OCI-LY7 (cell line): ENCODE results near the gene LCN6. TPM values are rescaled to one million over a fixed set of nuclear protein-coding genes. Genes with fewer than 3 reads are reported as not detected.
"Not testable (repeated sequence)": the region's sequence is repeated elsewhere in the genome, so short reads cannot be mapped to it uniquely, and the experiment has no call there.

Experiments used
- BruUV-seq: library from RNA; stranded (reverse); fragments of 400-500 nt; replicated peaks from 2 replicates; lab custom pipeline; 2021; lab: Mats Ljungman, UMichigan
- CTCF ChIA-PET: fragments of 300-600 bp; sonication (Branson Sonifier 250); formaldehyde crosslinking; loops from one replicate; lab custom pipeline; 2022; ENCODE audit warnings: antibody characterized with exemption; ENCODE audit not compliant: unreplicated experiment; lab: Charles Lee
- POLR2A ChIA-PET: fragments of 300-600 bp; sonication (Branson Sonifier 250); formaldehyde crosslinking; loops from one replicate; lab custom pipeline; 2022; ENCODE audit warnings: antibody characterized with exemption; lab: Charles Lee
- DNase-seq: peaks from one replicate; pipeline ENCODE4 v3.0.0-alpha.2; 2015; ENCODE audit warnings: low spot score
- H2AFZ ChIP-seq: fragments of 200-600 bp; sonication (generic), shearing (Covaris generic); 2 replicates; pipeline ENCODE4 v1.6.1; 2014; ENCODE audit warnings: mild to moderate bottlenecking, antibody characterized with exemption, low read length, moderate library complexity
- H3K27ac ChIP-seq: fragments of 200-600 bp; sonication (generic); 2 replicates; pipeline ENCODE4 v1.5.1; 2014; ENCODE audit warnings: mixed run types, low read depth, mild to moderate bottlenecking, moderate library complexity, low read length, inconsistent platforms; ENCODE audit not compliant: poor library complexity, severe bottlenecking
- H3K36me3 ChIP-seq: fragments of 200-600 bp; sonication (generic); 2 replicates; pipeline ENCODE4 v1.6.1; 2014; ENCODE audit warnings: mild to moderate bottlenecking, antibody characterized with exemption, low read length, moderate library complexity, mixed read lengths; ENCODE audit not compliant: insufficient read depth
- H3K4me1 ChIP-seq: fragments of 200-600 bp; sonication (generic); 2 replicates; pipeline ENCODE4 v1.5.1; 2014; ENCODE audit warnings: mild to moderate bottlenecking, low read length; ENCODE audit not compliant: insufficient read depth, poor library complexity, severe bottlenecking
- H3K4me2 ChIP-seq: fragments of 200-600 bp; sonication (generic); 2 replicates; pipeline ENCODE4 v1.6.1; 2014; ENCODE audit warnings: mild to moderate bottlenecking, low read length
- H3K4me3 ChIP-seq: fragments of 200-600 bp; sonication (generic); 2 replicates; pipeline ENCODE4 v1.5.1; 2014; ENCODE audit warnings: mild to moderate bottlenecking, low read depth, low read length; ENCODE audit not compliant: poor library complexity, severe bottlenecking
- H3K79me2 ChIP-seq: fragments of 200-600 bp; sonication (generic); 2 replicates; pipeline ENCODE4 v1.6.1; 2016; ENCODE audit warnings: low read depth, mild to moderate bottlenecking, low read length, moderate library complexity, mixed read lengths; ENCODE audit not compliant: insufficient read depth
- H3K9me2 ChIP-seq: fragments of 200-600 bp; sonication (generic); 2 replicates; pipeline ENCODE4 v1.6.1; 2016; ENCODE audit warnings: mild to moderate bottlenecking, low read length, mixed read lengths; ENCODE audit not compliant: insufficient read depth
- H3K9me3 ChIP-seq: fragments of 200-600 bp; sonication (generic); 2 replicates; pipeline ENCODE4 v1.6.1; 2014; ENCODE audit warnings: mild to moderate bottlenecking, mixed run types, low read length, mixed read lengths
- H4K20me1 ChIP-seq: fragments of 200-600 bp; sonication (generic); 2 replicates; pipeline ENCODE4 v1.6.1; 2014; ENCODE audit warnings: mild to moderate bottlenecking, antibody characterized with exemption, low read length, moderate library complexity, mixed read lengths; ENCODE audit not compliant: insufficient read depth
- CTCF ChIP-seq: fragments of 200-600 bp; sonication (generic); conservative IDR thresholded peaks from 2 replicates; pipeline ENCODE4 v1.5.1; 2014; ENCODE audit warnings: mild to moderate bottlenecking, antibody characterized with exemption, low read length, moderate library complexity, mixed read lengths
- EZH2phosphoT487 ChIP-seq: fragments of 200-600 bp; sonication (generic); IDR thresholded peaks from 2 replicates; pipeline ENCODE4 v1.6.1; 2018; ENCODE audit warnings: low read depth, borderline replicate concordance, mild to moderate bottlenecking, mixed run types, antibody characterized with exemption, low read length, moderate library complexity, mixed read lengths
- intact Hi-C: fragments of 100-400 bp; cut with micrococcal nuclease; formaldehyde crosslinking; loops from one replicate; pipeline ENCODE4 v1.10.0; 2022; ENCODE audit not compliant: unreplicated experiment
- total RNA-seq, 2 experiments: library from RNA; depleted of rRNA in 1 of 2; stranded (reverse); fragments of >200 nt in 1 of 2; shearing (Covaris generic) in 1 of 2; gene quantifications; 2 replicates each; pipeline ENCODE4 v1.2.3, GENCODE V29; 2014 to 2022

Gene LCN6
- total RNA-seq, 2 experiments from 2014 or later: not detected

DNA sequence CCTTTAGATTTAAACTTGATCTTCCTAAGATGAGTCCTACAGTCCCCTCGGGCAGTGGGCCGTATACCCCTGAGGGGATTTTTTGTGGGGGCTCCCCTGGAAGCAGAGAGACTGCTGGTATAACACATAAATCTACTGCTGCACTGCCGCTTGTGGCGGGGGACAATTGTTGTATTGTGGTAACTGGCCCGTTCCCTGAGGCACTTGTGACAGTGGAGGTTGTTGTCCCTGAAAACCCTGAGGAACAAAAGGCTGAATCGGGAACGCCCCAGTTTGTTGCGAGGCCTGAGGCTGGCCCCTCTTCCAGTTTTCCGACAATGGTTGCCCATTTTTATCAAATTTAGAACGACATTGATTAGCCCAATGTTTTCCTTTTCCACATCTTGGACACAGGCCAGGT, 38.1 kb upstream of the LCN6 start:
- Histone ChIP-seq H3K79me2 (no peaks in the 10 kb centered on the region), H3K9me2 (no peaks in the 10 kb centered on the region), H3K4me3 (no peak overlapping the region), H4K20me1 (no peaks in the 10 kb centered on the region), H3K4me2 (no peak overlapping the region), H2AFZ (no peak overlapping the region), H3K36me3 (no peaks in the 10 kb centered on the region), H3K27ac (no peak overlapping the region), H3K9me3 (no peaks in the 10 kb centered on the region), H3K4me1 (peaks cover 12% of the 10 kb centered on the region)
- TF ChIP-seq EZH2phosphoT487: no peak
- no peak for TF ChIP-seq CTCF
- intact Hi-C loops: loop anchor here (5.0 kb wide), 1 partner anchor 101 kb away; the partner anchor contains the start of gene TRAF2
- BruUV-seq: no TSS peak
- no peak for DNase-seq
- ChIA-PET CTCF (interaction anchor here (0.5 kb wide), 1 partner anchor 192 kb away, joined by 3 read pairs; no protein-coding TSS in a partner anchor), POLR2A (interaction anchor here (0.5 kb wide), 1 partner anchor 847 kb away, joined by 3 read pairs; no protein-coding TSS in a partner anchor)

DNA sequence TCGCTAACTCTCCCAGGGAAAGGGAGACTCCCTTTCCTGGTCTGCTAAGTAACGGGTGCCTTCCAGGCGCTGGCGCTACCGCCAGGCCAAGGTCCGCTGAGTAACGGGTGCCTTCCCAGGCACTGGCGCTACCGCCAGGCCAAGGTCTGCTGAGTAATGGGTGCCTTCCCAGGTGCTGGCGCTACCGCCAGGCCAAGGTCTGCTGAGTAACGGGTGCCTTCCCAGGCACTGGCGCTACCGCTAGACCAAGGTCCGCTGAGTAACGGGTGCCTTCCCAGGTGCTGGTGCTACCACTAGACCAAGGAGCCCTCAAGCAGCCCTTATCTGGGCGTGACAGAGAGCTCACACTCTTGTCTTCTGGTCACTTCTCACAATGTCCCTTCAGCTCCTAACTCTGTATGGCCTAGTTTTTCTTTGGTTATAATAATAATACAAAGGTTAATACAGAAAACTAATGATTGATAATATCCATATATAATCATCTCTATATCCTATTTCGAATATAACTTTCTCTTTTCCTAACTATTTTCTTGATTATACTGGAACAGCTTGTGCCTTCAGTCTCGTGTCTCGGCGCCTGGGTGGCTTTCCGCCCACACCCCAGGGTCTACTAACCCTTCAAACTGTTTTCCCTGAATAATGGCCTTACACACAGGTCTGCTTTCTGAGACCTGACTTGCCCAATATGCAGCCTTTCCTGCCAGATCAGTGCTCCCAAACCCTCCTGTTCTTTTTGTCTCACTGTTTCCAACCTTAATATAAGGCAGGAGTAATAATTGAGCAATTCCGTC, 37.4 kb upstream of the LCN6 start:
- H3K4me2 ChIP-seq, H2AFZ ChIP-seq, H4K20me1 ChIP-seq, H3K9me2 ChIP-seq, H3K4me3 ChIP-seq, CTCF ChIA-PET, H3K9me3 ChIP-seq, H3K79me2 ChIP-seq, H3K27ac ChIP-seq, H3K36me3 ChIP-seq, DNase-seq, BruUV-seq: not testable (repeated sequence)
- H3K4me1 ChIP-seq: peaks cover 12% of the 10 kb centered on the region
- POLR2A ChIA-PET: interaction anchor here (0.5 kb wide), 1 partner anchor 137 kb away, joined by 7 read pairs; no protein-coding TSS in a partner anchor
- intact Hi-C loops: loop anchor here (5.0 kb wide), 1 partner anchor 102 kb away; the partner anchor contains the start of gene TRAF2

GRCh38 chr9:136784997-136785361, 36.7 kb upstream of the LCN6 start:
- H2AFZ ChIP-seq: no peak overlapping the region
- no peaks in the 10 kb centered on the region for H4K20me1 ChIP-seq
- no peak for DNase-seq
- no peaks in the 10 kb centered on the region for H3K79me2 ChIP-seq
- POLR2A ChIA-PET: interaction anchor here (0.5 kb wide), 1 partner anchor 138 kb away, joined by 7 read pairs; no protein-coding TSS in a partner anchor
- H3K4me1 ChIP-seq: peaks cover 5% of the 10 kb centered on the region
- no peak overlapping the region for H3K27ac ChIP-seq
- intact Hi-C loops: loop anchor here (5.0 kb wide), 1 partner anchor 102 kb away; the partner anchor contains the start of gene TRAF2
- CTCF ChIA-PET: no interaction called here
- no peak for TF ChIP-seq CTCF
- TF ChIP-seq EZH2phosphoT487: no peak
- no peaks in the 10 kb centered on the region for H3K9me3 ChIP-seq
- H3K36me3 ChIP-seq: no peaks in the 10 kb centered on the region
- H3K4me2 ChIP-seq: no peak overlapping the region
- BruUV-seq: no TSS peak
- H3K9me2 ChIP-seq: no peaks in the 10 kb centered on the region
- H3K4me3 ChIP-seq: no peak overlapping the region
